Measurements from ENCODE around the gene KMT5C. TPM values are rescaled to one million over a fixed set of nuclear protein-coding genes. Genes with fewer than 3 reads are reported as not detected.

The KMT5C gene
- total and polyA plus RNA-seq, 7 donors, result 1.8 to 5.7 (median 3.9) TPM

DNA sequence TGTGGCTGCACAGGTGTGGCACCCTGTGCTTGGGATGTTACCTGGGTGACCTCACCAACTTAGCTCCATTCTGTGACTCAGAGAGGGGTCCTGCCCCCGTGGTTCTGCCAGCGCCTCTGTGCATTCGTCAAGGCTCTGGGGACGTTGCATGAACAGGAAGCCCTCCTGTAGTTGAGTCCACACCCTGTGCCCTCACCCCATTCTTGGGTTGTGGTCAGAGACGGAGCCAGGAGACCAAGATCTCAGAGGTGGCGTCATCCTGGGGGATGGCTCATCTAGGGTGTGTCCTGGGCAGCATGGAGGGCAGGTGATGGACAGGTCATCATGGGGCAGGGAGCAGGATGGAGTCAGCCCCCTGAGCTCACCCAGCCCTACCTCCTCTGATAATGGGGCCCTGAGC lies 12.4 kb downstream of the KMT5C start:
- Histone ChIP-seq H3K9me3 (no peaks in the 10 kb centered on the region), H3K27ac (no peak overlapping the region), H3K36me3 (ENCODE audit: insufficient read depth in 1 of 2, low read depth in 1 of 2) (peaks cover 0 to 4% of the 10 kb centered on the region in 2 donors), H3K27me3 (ENCODE audit: insufficient read depth in 3 of 3, low read length in 2 of 3) (peaks cover 0 to 54% (median 21%) of the 10 kb centered on the region in 3 donors), H3K4me1 (peaks cover 5% of the 10 kb centered on the region), H3K4me3 (no peak overlapping the region)
- DNase-seq (no peak), ATAC-seq (no peak)
- intact Hi-C loops (cut with DNase I), result no loop called here
- 66 to 73% (median 70%) methylated on average over 6 of the region's 6 CpGs for WGBS, 3 donors
- TF ChIP-seq CTCF (IDR thresholded peaks at IDR 0.05), result no peak

GRCh38 chr19:55352549-55353145 lies 13.0 kb downstream of the KMT5C start:
- DNase-seq (no peak), ATAC-seq (no peak)
- intact Hi-C loops (cut with DNase I), result no loop called here
- H3K4me3 ChIP-seq, result no peak overlapping the region
- no peaks in the 10 kb centered on the region for H3K9me3 ChIP-seq
- no peak overlapping the region for H3K27ac ChIP-seq
- 44 to 55% (median 48%) methylated on average over 25 of the region's 25 CpGs for WGBS, 3 donors
- TF ChIP-seq CTCF (IDR thresholded peaks at IDR 0.05), result no peak
- H3K27me3 ChIP-seq (ENCODE audit: insufficient read depth in 3 of 3, low read length in 2 of 3), result peaks cover 0 to 60% (median 23%) of the 10 kb centered on the region in 3 donors
- H3K4me1 ChIP-seq, result peaks cover 5% of the 10 kb centered on the region
- H3K36me3 ChIP-seq (ENCODE audit: insufficient read depth in 1 of 2, low read depth in 1 of 2), result no peaks in the 10 kb centered on the region

- Histone ChIP-seq H3K27me3 (ENCODE audit: insufficient read depth in 3 of 3, low read length in 2 of 3) (peaks cover 0 to 64% (median 26%) of the 10 kb centered on the region in 3 donors), H3K27ac (no peak overlapping the region), H3K4me3 (peak overlapping the region; percentile 60), H3K4me1 (peaks cover 5% of the 10 kb centered on the region), H3K9me3 (no peaks in the 10 kb centered on the region), H3K36me3 (ENCODE audit: insufficient read depth in 1 of 2, low read depth in 1 of 2) (no peaks in the 10 kb centered on the region)
- WGBS, 3 donors, result 2 to 5% (median 4%) methylated on average over 24 of the region's 24 CpGs
- ATAC-seq, result no peak
- no peak for DNase-seq
- intact Hi-C loops (cut with DNase I), result no loop called here
- TF ChIP-seq CTCF (IDR thresholded peaks at IDR 0.05), result no peak
Observed at GRCh38 chr19:55353356-55353802, 13.7 kb downstream of the KMT5C start.

- 1 to 2% (median 1%) methylated on average over 49 to 72 of the region's 72 CpGs for WGBS, 3 donors
- ATAC-seq (peak; percentile 76 to 84 (median 81)), DNase-seq (peak in 1 of 2 donors; percentile 60)
- no peak overlapping the region for H3K27ac ChIP-seq
- H3K4me1 ChIP-seq, result peaks cover 5% of the 10 kb centered on the region
- intact Hi-C loops (cut with DNase I), result no loop called here
- no peaks in the 10 kb centered on the region for H3K9me3 ChIP-seq
- peak overlapping the region; percentile 60 for H3K4me3 ChIP-seq
- H3K36me3 ChIP-seq (ENCODE audit: insufficient read depth in 1 of 2, low read depth in 1 of 2), result no peaks in the 10 kb centered on the region
- TF ChIP-seq CTCF (IDR thresholded peaks at IDR 0.05), result no peak
- H3K27me3 ChIP-seq (ENCODE audit: insufficient read depth in 3 of 3, low read length in 2 of 3), result peaks cover 0 to 64% (median 26%) of the 10 kb centered on the region in 3 donors
Observed at GRCh38 chr19:55353803-55354697, 14.4 kb downstream of the KMT5C start.

All from psoas muscle (tissue), 8 donors.